Sigmoid colon (tissue), 4 donors: ENCODE data around the gene TMEM181.

Source experiments
- POLR2A ChIP-seq, 2 donors: fragments of 450-650 bp; IDR thresholded peaks; one replicate each; pipeline ENCODE4 v1.6.1; 2016; ENCODE audit warnings: antibody characterized with exemption in 2 of 2, mild to moderate bottlenecking in 2 of 2, moderate library complexity in 2 of 2
- POLR2AphosphoS5 ChIP-seq, 4 donors: sonication (generic); formaldehyde crosslinking; IDR thresholded peaks; one replicate each; pipeline ENCODE4 v1.6.1; 2017; ENCODE audit warnings: antibody characterized with exemption in 4 of 4
- TF ChIP-seq, protein P1 (sequence below), 4 experiments: fragments of 450-650 bp in 3 of 4; fragments of 200-600 bp in 1 of 4; IDR thresholded peaks; one replicate each; pipeline ENCODE4 v1.5.1; 2016 to 2019; ENCODE audit warnings: antibody characterized with exemption in 4 of 4, mild to moderate bottlenecking in 3 of 4, moderate library complexity in 2 of 4

GRCh38 chr6:158566207-158566818 is 6.4 kb downstream of the TMEM181 start:
- TF ChIP-seq, protein P1, sequence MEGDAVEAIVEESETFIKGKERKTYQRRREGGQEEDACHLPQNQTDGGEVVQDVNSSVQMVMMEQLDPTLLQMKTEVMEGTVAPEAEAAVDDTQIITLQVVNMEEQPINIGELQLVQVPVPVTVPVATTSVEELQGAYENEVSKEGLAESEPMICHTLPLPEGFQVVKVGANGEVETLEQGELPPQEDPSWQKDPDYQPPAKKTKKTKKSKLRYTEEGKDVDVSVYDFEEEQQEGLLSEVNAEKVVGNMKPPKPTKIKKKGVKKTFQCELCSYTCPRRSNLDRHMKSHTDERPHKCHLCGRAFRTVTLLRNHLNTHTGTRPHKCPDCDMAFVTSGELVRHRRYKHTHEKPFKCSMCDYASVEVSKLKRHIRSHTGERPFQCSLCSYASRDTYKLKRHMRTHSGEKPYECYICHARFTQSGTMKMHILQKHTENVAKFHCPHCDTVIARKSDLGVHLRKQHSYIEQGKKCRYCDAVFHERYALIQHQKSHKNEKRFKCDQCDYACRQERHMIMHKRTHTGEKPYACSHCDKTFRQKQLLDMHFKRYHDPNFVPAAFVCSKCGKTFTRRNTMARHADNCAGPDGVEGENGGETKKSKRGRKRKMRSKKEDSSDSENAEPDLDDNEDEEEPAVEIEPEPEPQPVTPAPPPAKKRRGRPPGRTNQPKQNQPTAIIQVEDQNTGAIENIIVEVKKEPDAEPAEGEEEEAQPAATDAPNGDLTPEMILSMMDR (IDR thresholded peaks at IDR 0.05) = no peak
- TF ChIP-seq POLR2AphosphoS5 (IDR thresholded peaks at IDR 0.05) = no peak
- TF ChIP-seq POLR2A (IDR thresholded peaks at IDR 0.05) = no peak
